GM21619 (cell line): ENCODE measurements around the gene UNC79.

ENCODE experiments used
- ATAC-seq: cut with Tn5 transposase; IDR thresholded peaks from one replicate; pipeline ENCODE4 v1.9.1; 2021; ENCODE audit not compliant: unreplicated experiment

The UNC79 gene

DNA sequence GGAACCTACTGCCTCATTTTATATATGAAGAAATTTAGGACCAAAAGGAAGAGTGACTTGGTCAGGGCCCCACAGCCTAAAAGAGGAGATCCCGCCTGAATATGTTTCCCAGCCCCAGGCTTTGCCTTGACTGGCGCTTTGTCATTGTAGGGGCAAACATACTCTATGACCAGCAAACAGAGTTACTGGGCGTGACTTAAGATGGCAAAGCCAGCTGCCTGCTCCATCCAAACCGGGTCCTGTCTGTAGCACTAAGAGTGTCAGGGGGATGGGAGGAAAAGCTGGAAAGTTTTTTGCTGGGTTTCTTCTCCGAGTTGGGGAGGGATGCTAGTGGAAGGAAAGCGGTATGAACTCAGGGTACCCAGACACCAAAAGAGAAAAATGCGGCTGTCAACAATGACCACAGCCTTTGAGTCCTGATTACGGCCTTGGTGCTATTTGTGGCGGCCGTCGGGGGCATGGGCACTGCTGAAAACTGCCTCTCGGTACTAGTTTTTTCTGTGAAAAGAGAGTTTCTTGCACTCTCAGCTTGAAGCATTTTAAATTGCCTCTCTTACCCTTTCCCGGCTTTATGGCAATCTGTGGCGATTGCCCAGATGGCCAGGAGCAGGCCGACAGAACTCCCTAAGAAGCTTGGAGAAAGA lies 274.9 kb downstream of the UNC79 start:
- no peak for ATAC-seq

- ATAC-seq: no peak
These were observed 275.7 kb downstream of the UNC79 start for GRCh38 chr14:93706360-93706955.

GRCh38 chr14:93707475-93707874 lies 276.7 kb downstream of the UNC79 start:
- no peak for ATAC-seq

DNA sequence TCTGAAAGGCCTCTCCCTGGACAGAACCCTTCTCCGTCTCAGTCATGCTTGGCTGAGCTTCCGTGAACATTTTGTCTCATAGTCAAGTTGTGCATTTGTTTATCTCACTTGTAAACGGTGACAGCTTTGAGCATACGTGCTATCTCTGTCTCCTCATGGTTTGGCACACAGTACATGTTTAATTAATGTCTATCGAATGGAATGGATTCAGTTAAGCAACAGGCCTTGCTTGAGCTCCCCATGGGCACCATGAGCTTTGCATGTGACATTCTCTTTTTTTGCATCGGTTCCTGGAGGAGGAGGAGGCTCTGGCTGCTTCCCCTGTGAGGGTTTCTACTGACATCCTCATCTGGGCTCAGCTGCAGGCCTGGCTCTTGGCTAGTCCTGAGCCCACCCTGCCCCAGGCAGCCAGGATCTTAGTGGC lies 277.6 kb downstream of the UNC79 start:
- no peak for ATAC-seq

- ATAC-seq: no peak
These were observed 278.1 kb downstream of the UNC79 start for GRCh38 chr14:93708800-93709199.

DNA sequence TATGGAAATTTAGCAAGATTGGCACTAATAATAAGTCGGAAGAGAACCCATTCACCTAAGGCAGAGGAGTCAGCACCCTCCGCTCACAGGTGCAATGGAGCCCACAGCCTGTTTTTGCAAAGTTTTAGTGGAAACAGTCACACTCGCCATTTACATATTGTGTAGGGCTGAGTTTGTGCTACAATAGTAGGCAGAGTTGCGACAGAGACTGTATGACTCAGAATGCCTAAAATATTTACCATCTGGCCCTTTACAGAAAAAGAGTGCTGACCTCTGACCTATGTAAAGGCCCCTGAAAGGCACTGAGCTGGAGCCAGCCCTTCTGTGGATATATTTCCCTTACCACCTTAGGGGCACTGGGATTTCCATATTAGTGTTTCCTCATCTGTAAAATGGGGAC lies 278.5 kb downstream of the UNC79 start:
- no peak for ATAC-seq

DNA sequence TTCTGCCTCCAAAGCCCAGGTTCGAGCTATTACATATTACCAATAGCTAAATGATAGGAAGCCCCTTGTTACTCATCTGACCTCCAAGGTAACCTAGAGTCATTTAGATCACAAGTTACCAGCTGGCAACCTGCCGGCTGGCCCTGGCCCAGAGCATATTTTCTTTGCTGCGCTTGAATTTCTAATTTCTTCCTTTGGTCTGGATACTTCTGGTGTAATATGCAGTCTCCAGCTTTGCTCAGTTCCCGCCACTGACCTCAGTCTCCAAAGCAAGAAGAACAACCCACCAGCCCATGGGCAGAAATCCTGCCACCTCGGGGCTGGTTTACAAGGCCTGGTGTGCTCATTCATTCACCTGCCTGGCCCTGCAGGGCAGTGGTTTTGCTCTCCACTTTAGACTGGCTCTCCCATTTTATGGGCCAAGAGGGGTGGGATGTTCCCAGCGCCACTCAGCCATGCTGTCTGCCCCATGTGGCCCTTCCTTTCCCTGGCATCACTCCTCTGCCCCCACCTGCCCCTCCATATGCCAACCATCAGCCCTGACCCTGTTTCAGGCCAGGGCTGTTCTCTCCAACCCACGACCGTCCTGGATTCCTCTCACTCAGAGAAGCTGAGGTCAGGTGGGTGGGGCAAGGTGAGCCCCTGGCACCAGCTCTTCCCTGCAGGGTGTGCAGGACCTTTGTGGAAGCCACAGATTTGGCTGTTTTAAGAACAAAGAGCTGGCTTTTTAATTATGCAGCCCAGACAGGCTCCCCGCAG lies 281.5 kb downstream of the UNC79 start:
- ATAC-seq: no peak

DNA sequence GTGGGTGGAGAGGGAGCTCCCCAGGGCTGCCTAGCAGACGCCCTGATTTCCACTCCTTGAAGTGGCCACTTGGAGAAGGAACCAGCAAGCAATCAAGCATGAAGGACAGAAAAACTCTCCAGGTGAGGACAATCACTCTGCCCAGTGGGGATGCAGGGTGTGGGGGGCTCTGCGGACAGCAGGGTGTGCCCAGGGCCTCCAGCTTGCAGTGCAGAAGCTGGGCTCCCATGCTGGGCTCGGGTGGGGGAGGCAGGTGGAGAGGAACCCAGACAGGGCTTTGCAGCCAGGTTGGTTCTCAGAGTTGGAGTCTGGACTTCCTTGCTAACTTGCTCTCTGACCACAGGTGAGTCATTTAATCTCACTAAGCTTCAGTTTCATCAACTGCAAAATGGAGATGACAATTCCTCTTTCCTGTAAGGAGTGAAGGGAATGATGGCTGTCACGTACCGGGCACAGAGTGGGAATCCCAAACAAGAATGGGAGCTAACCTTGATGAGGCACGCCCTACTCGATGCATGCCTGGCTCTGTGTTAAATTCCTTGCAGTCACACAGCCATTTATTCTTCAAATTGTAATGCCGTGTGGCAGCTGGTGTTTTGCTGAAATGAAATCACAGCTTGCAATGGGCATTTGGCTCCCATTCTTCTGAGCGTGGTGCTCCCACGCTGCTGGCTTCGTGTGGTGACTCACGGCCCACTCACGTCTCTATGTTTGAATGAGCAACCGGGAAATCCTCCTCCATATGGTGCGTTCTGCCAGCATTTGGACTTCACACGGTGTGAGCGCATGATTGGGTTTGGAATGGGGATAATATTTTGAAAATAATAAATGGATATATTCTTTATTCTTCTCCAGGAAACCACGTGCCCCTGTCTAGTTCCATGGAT lies 282.3 kb downstream of the UNC79 start:
- no peak for ATAC-seq

DNA sequence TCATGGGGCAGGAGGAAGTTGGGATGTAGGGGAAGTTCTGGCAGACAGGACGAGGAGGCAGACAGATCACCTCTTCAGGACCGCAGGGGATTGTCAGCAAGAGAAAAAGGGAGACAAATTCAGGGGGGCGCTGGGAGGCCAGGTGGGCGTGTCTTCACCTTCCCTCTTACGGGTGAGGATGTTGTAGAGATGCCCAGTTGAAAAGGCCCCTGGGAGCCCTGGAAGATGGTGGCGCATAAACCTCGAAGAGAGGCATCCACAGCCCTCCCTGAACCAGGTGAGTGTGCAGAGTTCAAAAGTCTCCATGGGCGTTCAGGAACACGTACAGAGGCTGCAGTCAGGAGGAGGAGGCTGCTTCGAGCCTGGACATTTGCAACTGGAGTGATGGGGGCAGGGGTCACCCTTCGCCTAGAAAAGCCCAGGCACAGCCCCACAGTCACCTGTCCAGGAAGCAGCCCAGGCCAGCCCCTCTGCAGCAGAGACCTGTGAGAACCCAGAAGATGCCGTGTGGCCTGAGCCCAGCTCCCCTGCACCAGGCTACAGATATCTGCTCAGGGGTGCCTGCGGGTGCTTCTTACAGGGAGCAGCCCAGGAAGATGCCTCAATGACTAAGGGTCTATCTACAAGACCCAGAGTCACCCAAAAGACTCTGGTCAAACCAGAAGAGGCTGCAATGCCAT lies 283.1 kb downstream of the UNC79 start:
- ATAC-seq: no peak

DNA sequence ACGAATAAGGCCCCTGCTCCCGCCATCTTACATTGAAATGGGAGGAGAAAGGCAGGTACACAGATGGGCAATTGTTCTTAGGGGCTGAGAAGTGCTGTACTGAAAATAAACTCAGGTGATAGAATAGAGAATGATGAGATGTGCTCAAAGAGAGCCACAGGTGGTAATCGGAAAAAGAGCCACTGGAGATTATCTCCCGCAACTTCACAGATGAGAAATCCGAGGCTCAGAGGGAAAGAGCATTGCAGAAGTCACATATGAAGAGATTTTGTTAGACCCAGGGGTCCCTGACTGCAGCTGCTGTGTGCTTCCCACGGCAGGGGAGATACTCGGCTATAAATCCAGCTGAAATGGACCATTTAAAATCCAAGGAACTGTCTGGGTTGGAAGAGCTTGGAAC lies 283.9 kb downstream of the UNC79 start:
- ATAC-seq: no peak

DNA sequence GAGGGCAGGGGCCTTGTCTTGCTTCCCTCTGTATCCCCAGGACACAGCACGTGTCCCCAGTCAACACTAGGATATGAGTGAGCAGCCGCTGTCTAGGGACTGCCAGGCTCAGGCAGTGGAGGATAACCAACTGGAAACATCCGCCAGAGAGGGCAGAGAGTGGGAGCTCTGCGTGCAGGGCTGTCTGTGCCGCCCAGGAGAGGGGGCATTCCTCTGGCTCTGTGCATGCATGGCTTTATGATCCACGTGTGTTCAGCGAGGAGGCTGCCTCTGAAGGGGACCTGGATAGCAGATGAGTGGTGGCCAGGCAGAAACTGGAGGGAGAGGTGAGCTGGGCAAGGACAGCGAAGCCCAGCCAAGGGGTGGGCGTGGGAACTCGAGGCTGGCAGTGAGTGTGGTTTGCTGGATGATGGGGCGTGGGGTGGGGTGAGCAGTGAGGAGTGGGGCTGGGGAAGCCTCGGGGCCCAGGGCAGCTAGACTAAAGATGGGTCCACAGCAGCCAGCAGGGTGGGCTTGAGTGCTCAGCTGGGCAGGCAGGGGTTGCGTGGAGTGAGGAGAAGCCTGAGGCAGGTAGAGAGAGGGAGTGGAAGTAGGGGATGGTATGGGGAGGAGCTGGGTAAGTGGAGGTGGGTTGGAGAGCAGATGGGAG lies 284.7 kb downstream of the UNC79 start:
- no peak for ATAC-seq

- ATAC-seq: no peak
These were observed 285.4 kb downstream of the UNC79 start for GRCh38 chr14:93716002-93716745.

DNA sequence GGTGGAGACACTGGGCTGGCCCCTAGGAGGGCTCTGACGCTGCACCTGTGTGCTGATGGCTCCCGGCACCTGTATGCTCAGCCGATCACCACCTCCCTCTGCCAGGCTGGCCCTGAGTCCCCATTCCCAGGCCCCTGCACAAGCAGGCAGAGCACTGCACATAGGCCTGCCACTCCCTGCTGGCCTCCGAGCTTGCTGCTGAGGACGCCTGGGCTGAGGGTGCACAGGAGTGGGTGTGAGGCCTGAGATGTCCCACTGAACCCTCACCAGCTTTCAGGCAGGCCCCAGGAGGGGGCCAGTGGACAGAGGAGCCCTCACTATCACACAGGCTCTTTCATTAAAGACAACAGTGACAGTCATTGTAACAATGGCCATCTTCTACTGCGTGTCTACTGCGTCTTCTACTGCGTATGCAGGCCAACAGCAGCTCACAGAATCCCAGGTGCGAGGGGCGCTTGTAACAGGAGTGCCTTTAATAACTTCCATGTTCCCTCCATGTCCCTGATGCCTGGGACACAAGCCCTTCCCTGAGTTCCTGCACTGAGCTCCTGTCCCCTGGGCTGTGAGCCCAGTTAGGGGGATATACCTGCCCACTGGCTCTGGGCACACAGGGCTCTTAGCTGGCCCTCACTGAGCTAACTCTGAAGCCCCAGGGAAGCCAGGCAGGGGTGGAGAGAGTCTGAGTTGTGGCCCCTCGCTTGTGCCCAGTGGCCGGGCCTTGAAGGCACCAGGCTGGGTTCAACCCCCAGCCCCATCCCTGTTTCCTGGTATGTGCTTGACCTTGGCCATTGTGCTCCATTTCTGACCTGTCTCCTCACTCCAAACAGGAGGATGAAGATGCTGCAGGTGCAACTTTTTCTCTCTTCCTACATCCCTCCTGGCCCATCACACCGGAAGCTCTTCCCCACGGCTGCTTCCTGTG lies 286.3 kb downstream of the UNC79 start:
- no peak for ATAC-seq

GRCh38 chr14:93717668-93718320 lies 287.1 kb downstream of the UNC79 start:
- ATAC-seq: no peak

- no peak for ATAC-seq
These were observed 288.5 kb downstream of the UNC79 start for GRCh38 chr14:93719256-93719655.

DNA sequence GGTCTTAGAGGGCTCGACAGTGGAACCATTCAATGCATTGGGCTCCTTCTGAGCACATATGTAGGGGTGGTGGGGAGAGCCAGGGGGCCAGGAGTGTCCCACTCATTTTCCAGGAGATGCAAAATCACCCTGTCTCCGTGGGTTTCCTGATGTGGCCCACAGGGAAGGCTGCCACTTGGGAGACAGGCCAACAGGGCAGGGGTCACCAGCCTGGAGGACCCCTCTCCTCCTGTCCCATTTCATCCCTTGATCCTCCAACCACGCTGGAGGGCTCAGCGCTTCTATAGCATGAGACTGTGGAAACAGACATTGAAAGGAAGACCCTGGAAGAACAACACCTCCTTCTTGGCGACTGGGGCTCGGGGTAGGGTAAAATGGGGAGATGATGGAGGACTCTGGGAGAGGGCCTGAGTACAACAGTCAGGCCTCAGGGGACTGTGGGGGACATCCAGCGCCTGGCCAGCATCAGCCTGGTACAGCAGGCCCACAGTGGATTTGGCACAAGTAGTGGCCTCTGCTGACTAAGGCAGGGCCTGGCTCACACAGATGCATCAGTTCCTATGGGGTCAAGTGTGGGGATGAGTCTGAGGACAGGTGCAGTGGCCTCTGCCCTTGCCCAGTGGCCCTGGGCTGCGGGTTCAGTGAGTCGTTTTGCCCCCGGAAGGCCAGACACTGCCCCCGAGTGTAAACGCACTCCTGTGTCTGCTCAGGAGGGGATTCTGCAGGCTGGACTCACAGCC lies 289.5 kb downstream of the UNC79 start:
- no peak for ATAC-seq

GRCh38 chr14:93720981-93721483 lies 290.3 kb downstream of the UNC79 start:
- ATAC-seq: no peak
